Measurements from ENCODE around the gene ZNF311.

The ZNF311 gene

DNA sequence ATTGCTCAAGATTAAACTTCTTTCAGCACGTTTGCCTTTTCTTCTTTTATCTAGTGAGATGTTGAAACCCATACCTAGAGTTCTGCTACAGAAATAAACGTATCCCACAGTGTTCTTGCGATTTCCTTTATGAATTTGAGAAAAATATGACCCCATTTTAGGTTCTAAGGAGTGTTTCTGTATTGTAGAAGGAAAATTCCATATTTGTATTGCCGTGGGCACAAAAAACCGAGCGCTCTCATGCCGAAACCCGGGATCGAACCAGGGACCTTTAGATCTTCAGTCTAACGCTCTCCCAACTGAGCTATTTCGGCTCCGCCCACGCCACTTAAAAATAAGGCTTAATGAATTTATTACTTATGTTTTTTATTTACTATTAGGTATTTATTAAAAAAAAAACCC is 23.7 kb downstream of the ZNF311 start:
- H3K4me3 ChIP-seq (ENCODE audit: severe bottlenecking), result peak overlapping the region; percentile 49
- no peaks in the 10 kb centered on the region for H3K36me3 ChIP-seq (ENCODE audit: low read depth)
- TF ChIP-seq, protein P1, sequence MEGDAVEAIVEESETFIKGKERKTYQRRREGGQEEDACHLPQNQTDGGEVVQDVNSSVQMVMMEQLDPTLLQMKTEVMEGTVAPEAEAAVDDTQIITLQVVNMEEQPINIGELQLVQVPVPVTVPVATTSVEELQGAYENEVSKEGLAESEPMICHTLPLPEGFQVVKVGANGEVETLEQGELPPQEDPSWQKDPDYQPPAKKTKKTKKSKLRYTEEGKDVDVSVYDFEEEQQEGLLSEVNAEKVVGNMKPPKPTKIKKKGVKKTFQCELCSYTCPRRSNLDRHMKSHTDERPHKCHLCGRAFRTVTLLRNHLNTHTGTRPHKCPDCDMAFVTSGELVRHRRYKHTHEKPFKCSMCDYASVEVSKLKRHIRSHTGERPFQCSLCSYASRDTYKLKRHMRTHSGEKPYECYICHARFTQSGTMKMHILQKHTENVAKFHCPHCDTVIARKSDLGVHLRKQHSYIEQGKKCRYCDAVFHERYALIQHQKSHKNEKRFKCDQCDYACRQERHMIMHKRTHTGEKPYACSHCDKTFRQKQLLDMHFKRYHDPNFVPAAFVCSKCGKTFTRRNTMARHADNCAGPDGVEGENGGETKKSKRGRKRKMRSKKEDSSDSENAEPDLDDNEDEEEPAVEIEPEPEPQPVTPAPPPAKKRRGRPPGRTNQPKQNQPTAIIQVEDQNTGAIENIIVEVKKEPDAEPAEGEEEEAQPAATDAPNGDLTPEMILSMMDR (IDR thresholded peaks at IDR 0.05; ENCODE audit: poor library complexity, severe bottlenecking), result peak; percentile 27
- no peaks in the 10 kb centered on the region for H3K27me3 ChIP-seq (ENCODE audit: insufficient read depth, poor library complexity, severe bottlenecking)
- ATAC-seq (ENCODE audit: low read depth) (no peak), DNase-seq (ENCODE audit: low spot score) (no peak)
- H3K27ac ChIP-seq (ENCODE audit: poor library complexity, severe bottlenecking), result peak overlapping the region; percentile 14
- no peaks in the 10 kb centered on the region for H3K9me3 ChIP-seq (ENCODE audit: severe bottlenecking)
- peaks cover 13% of the 10 kb centered on the region for H3K4me1 ChIP-seq (ENCODE audit: insufficient read depth, poor library complexity, severe bottlenecking)

DNA sequence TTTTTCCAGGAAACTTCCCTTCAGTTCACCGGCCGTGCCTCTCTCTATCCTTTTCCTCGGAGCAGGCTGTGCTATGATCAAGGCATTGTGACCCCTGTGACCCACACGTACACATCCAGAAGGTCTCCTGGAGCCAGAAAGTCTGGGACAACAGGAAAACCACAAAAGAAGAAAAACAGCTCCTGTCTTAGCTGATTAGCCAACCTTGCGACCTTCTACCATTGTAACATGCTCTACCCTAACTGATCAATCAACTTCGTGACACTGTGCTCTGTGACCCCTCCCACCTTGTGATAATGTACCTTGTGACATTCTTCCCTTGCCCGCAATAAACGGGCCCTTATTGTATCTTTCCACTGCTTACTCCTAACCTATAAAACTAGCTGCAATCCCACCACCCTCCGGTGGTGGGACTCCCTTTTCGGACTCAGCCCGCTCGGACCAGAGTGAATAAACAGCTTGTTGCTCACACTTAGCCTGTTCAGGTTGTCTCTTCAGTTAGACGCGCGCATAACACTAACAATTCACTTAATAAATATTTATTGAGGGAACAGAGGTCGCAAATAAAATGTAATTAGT is 24.2 kb downstream of the ZNF311 start:
- ATAC-seq (ENCODE audit: low read depth) (peak; percentile 44), DNase-seq (ENCODE audit: low spot score) (no peak)
- TF ChIP-seq, protein P1 (IDR thresholded peaks at IDR 0.05; ENCODE audit: poor library complexity, severe bottlenecking), result peak; percentile 45
- no peaks in the 10 kb centered on the region for H3K36me3 ChIP-seq (ENCODE audit: low read depth)
- H3K27ac ChIP-seq (ENCODE audit: poor library complexity, severe bottlenecking), result peak overlapping the region; percentile 14
- no peaks in the 10 kb centered on the region for H3K9me3 ChIP-seq (ENCODE audit: severe bottlenecking)
- peaks cover 12% of the 10 kb centered on the region for H3K4me1 ChIP-seq (ENCODE audit: insufficient read depth, poor library complexity, severe bottlenecking)
- no peaks in the 10 kb centered on the region for H3K27me3 ChIP-seq (ENCODE audit: insufficient read depth, poor library complexity, severe bottlenecking)
- H3K4me3 ChIP-seq (ENCODE audit: severe bottlenecking), result peak overlapping the region; percentile 49

DNA sequence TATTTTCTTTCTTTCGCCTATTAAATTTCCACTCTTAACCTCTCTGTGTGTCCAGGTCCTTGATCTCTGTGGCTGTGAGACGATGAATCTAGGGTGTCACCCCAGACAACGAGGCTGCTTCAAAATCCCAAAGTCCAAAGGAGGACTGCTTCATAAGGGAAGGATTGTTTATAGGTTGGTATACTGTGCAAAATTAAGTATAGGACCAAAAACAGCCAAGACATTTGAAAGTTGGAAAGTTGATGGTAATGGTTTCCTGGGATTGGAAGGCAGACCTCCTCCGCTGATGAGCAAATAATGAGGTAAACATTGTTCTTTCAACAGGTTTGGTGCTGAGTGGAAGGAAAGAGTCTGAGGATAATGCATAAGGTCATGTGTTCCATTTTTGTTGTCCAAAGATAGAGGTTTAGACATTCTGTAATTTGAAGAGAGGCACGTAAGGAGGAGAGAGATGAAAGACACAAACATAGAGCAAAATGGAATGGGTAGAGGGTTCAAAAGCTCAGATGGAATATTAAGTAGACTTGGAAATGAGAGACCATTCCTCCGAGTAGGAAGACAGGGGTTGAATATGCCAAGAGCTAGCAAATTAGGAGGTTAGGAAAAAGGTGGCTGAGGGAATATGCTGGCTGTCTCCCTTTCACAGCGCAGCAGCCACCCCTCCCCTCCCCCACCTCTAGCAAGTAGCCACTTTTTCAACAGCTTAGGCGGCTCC is 24.8 kb downstream of the ZNF311 start:
- H3K27me3 ChIP-seq (ENCODE audit: insufficient read depth, poor library complexity, severe bottlenecking), result no peaks in the 10 kb centered on the region
- peak overlapping the region; percentile 14 for H3K27ac ChIP-seq (ENCODE audit: poor library complexity, severe bottlenecking)
- peaks cover 11% of the 10 kb centered on the region for H3K4me1 ChIP-seq (ENCODE audit: insufficient read depth, poor library complexity, severe bottlenecking)
- H3K36me3 ChIP-seq (ENCODE audit: low read depth), result no peaks in the 10 kb centered on the region
- TF ChIP-seq, protein P1 (IDR thresholded peaks at IDR 0.05; ENCODE audit: poor library complexity, severe bottlenecking), result no peak
- ATAC-seq (ENCODE audit: low read depth) (no peak), DNase-seq (ENCODE audit: low spot score) (no peak)
- H3K4me3 ChIP-seq (ENCODE audit: severe bottlenecking), result peak overlapping the region; percentile 49
- no peaks in the 10 kb centered on the region for H3K9me3 ChIP-seq (ENCODE audit: severe bottlenecking)

DNA sequence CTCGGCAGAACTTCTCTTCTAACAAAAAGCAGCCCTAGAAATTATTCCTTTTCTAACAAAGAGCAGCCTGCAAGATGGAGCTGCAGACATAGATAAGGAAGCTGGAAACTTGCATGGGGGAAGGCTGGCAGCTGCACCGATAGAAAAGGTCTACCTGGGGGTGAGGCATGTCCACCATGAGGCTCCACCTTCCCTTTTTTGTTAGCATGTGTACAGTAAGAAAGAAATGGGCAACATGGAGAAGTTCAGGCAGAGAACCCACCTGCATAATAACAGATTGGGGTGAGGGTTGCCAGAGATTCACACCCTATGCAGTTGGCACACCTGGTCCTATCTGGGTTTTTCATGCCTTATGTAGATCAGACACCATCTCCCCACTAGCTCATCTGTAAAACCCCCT is 25.4 kb downstream of the ZNF311 start:
- Histone ChIP-seq H3K4me1 (ENCODE audit: insufficient read depth, poor library complexity, severe bottlenecking) (peaks cover 11% of the 10 kb centered on the region), H3K27ac (ENCODE audit: poor library complexity, severe bottlenecking) (no peak overlapping the region), H3K4me3 (ENCODE audit: severe bottlenecking) (no peak overlapping the region), H3K36me3 (ENCODE audit: low read depth) (no peaks in the 10 kb centered on the region), H3K9me3 (ENCODE audit: severe bottlenecking) (no peaks in the 10 kb centered on the region), H3K27me3 (ENCODE audit: insufficient read depth, poor library complexity, severe bottlenecking) (no peaks in the 10 kb centered on the region)
- no peak for ATAC-seq (ENCODE audit: low read depth)
- no peak for DNase-seq (ENCODE audit: low spot score)
- TF ChIP-seq, protein P1 (IDR thresholded peaks at IDR 0.05; ENCODE audit: poor library complexity, severe bottlenecking), result no peak

All from RWPE2 (cell line).